ENCODE results near the gene ST6GAL2.

DNA sequence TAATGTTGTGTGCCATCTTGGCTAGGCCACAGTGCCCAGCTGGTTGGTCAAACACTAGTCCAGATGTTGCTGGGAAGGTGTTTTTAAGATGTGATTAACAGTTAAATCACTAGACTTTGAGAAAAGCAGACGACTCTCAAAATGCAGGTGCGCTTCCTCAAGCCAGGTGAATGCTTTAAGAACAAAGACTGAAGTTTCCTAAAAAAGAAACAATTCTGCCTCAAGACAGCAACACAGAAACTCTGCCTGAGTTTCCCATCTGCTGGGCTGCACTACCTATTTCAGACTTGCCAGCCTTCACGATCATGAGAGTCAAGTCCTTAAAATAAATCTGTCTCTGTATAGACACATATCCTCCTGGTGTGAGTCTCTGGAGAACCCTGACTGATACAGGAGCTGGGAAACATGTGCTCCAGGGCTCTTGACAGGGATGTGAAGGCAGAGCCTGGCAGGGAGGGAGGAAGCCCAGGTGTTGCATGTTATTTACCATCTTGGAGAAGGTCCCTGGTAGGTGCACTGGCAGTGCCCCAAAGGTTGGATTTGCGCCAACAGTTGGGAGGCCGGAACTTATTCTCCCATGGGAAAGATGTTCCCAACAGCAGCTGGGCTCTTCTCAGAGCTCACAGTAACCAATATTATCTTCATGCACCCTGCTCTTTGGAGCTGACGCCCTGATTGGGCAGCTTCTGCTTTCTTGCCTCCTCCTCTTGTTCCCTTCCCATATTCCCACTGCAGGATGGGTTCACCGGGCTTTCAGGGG, 43.9 kb downstream of the ST6GAL2 start:
- TF ChIP-seq, protein P1, sequence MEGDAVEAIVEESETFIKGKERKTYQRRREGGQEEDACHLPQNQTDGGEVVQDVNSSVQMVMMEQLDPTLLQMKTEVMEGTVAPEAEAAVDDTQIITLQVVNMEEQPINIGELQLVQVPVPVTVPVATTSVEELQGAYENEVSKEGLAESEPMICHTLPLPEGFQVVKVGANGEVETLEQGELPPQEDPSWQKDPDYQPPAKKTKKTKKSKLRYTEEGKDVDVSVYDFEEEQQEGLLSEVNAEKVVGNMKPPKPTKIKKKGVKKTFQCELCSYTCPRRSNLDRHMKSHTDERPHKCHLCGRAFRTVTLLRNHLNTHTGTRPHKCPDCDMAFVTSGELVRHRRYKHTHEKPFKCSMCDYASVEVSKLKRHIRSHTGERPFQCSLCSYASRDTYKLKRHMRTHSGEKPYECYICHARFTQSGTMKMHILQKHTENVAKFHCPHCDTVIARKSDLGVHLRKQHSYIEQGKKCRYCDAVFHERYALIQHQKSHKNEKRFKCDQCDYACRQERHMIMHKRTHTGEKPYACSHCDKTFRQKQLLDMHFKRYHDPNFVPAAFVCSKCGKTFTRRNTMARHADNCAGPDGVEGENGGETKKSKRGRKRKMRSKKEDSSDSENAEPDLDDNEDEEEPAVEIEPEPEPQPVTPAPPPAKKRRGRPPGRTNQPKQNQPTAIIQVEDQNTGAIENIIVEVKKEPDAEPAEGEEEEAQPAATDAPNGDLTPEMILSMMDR (IDR thresholded peaks at IDR 0.05; ENCODE audit: low read depth, low read length, poor library complexity, severe bottlenecking): no peak
- TF ChIP-seq EZH2phosphoT487 (IDR thresholded peaks at IDR 0.05; ENCODE audit: borderline replicate concordance, low read length): no peak

All from DOHH2 (cell line).